ENCODE results near the gene NLE1.
"Not testable (repeated sequence)": the region's sequence is repeated elsewhere in the genome, so short reads cannot be mapped to it uniquely, and the experiment has no call there.

Gene NLE1

DNA sequence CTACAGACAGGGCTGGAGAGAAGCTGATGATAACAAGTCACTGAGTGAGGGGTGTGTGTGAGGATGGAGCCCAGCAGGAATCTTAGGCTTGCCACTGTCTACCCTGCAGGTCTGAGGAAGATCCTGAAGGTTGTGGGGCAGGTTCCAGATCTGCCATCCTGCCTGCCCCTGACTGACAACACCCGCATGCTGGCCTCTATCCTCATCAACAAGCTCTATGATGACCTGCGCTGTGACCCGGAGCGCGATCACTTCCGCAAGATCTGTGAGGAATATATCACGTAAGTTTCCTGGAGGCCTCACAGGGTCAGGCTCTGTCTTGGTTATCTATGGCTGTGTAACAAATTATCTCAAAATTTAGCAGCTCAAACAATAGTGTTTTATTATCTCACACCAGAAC lies 21.8 kb upstream of the NLE1 start:
- no peaks in the 10 kb centered on the region for H3K79me2 ChIP-seq (ENCODE audit: control insufficient read depth, insufficient read depth, low read length, unreplicated experiment)
- no peaks in the 10 kb centered on the region for H3K36me3 ChIP-seq (ENCODE audit: insufficient read depth, low read length)
- H2AFZ ChIP-seq (ENCODE audit: low read length, unreplicated experiment), result no peak overlapping the region
- H3K27me3 ChIP-seq (ENCODE audit: insufficient read depth, low read length), result peaks cover 18% of the 10 kb centered on the region
- no peak overlapping the region for H3K27ac ChIP-seq (ENCODE audit: low read depth, low read length)
- H3K4me3 ChIP-seq (ENCODE audit: low read depth, low read length), result no peak overlapping the region
- no peaks in the 10 kb centered on the region for H3K4me1 ChIP-seq (ENCODE audit: control insufficient read depth, insufficient read depth, low read length, unreplicated experiment)

DNA sequence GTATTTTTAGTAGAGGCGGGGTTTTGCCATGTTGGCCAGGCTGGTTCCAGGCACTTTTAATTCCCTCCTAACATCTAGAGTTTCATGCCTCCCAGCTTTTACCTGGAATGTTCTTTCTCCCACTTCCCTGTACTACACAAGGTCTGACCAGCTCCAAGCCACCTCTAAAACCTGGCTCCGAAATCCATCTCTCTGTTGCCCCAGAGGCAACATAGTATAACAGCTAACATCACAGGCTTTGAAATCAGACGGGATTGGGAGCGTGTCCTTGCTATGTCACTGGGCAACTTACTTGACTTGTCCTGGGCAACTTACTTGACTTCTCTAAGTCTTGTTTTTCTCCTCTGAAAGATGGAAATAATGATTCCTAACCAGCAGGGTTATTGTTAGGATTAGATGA lies 20.7 kb upstream of the NLE1 start:
- Histone ChIP-seq H3K27ac (ENCODE audit: low read depth, low read length) (no peak overlapping the region), H3K36me3 (ENCODE audit: insufficient read depth, low read length) (no peaks in the 10 kb centered on the region), H3K79me2 (ENCODE audit: control insufficient read depth, insufficient read depth, low read length, unreplicated experiment) (no peaks in the 10 kb centered on the region), H3K4me3 (ENCODE audit: low read depth, low read length) (no peak overlapping the region), H2AFZ (ENCODE audit: low read length, unreplicated experiment) (no peak overlapping the region), H3K27me3 (ENCODE audit: insufficient read depth, low read length) (peaks cover 18% of the 10 kb centered on the region), H3K4me1 (ENCODE audit: control insufficient read depth, insufficient read depth, low read length, unreplicated experiment) (no peaks in the 10 kb centered on the region)

DNA sequence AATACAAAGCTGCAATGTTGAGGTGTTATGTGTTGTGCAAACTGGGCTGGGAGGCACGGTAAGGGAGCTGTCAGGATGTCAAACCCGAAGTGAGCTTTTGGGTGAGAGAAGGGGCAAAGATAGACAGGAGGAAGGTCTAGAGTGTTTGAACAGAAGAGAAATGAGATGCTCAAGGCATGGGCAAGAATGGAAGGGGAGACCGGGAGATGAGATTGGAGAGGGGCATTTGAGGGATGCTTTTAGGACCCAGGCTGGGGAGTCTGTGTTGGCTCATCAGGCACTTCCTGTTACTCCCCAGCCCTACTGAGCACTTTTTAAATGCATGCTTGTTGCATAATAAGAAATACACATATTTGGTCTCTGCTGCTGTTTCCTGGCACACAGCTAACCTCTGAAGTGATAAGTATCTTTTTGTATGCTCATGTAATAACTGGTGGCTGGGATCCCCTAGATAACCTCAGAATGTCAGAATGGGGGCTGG lies 19.2 kb upstream of the NLE1 start:
- H3K27ac ChIP-seq (ENCODE audit: low read depth, low read length), result no peak overlapping the region
- H3K4me3 ChIP-seq (ENCODE audit: low read depth, low read length), result no peak overlapping the region
- H2AFZ ChIP-seq (ENCODE audit: low read length, unreplicated experiment), result no peak overlapping the region
- no peaks in the 10 kb centered on the region for H3K36me3 ChIP-seq (ENCODE audit: insufficient read depth, low read length)
- H3K4me1 ChIP-seq (ENCODE audit: control insufficient read depth, insufficient read depth, low read length, unreplicated experiment), result no peaks in the 10 kb centered on the region
- peaks cover 18% of the 10 kb centered on the region for H3K27me3 ChIP-seq (ENCODE audit: insufficient read depth, low read length)
- H3K79me2 ChIP-seq (ENCODE audit: control insufficient read depth, insufficient read depth, low read length, unreplicated experiment), result no peaks in the 10 kb centered on the region

DNA sequence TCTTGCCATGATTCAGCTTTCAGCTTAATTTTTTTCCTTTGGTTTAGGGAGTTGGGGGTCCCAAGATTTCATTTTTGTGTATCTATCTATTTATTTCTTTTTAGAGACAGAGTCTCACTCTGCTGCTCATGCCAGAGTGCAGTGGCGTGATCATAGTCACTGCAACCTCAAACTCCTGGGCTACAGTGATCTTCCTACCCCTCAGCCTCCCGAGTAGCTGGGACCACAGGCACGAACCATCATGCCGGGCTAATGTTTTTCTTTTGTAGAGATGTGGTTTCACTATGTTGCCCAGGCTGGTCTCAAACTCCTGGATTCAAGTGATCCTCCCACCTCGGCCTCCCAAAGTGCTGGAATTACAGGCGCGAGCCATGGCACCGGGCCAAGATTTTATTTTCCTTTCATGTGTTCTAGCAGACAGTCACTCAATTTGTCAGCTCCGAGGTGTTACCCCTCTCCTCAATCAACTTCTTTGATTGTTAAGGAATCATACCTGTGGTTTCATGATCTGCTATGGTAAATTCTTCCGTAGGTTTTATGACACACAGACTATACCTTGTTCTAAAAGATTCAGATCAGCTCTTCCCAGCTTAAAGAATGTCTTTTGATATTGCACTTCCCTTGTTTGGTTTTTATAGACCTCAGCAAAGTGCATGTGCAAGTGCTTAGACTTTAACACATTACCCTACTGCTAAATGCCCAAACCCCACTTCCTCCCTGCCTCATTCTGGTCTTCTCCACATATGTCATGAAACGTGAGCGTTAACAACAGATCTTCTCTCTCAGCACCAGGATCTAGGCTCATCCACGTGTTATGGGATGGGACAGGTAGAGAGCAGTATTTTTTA lies 18.5 kb upstream of the NLE1 start:
- Histone ChIP-seq H2AFZ (ENCODE audit: low read length, unreplicated experiment) (no peak overlapping the region), H3K79me2 (ENCODE audit: control insufficient read depth, insufficient read depth, low read length, unreplicated experiment) (no peaks in the 10 kb centered on the region)

DNA sequence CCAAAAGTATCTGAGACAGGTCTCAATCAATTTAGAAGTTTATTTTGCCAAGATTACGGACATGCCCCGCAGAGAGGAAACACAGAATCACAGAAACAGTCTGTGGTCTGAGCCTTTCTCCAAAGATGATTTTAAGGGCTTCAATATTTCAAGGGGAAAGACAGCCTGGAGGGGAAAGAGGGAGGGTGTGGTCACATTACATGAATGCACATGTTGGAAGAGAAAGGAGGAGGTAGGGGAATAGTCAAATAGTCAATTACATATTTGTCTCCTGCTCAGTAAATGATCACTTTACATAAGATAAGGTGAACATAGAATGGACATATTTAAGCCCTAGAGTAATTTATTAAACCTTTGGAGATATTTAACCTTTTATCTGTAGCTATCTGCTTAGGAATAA lies 17.8 kb upstream of the NLE1 start:
- H3K79me2 ChIP-seq (ENCODE audit: control insufficient read depth, insufficient read depth, low read length, unreplicated experiment), result no peaks in the 10 kb centered on the region
- no peak overlapping the region for H2AFZ ChIP-seq (ENCODE audit: low read length, unreplicated experiment)
- no peaks in the 10 kb centered on the region for H3K36me3 ChIP-seq (ENCODE audit: insufficient read depth, low read length)
- H3K4me3 ChIP-seq (ENCODE audit: low read depth, low read length), result no peak overlapping the region
- H3K27ac ChIP-seq (ENCODE audit: low read depth, low read length), result no peak overlapping the region
- no peaks in the 10 kb centered on the region for H3K4me1 ChIP-seq (ENCODE audit: control insufficient read depth, insufficient read depth, low read length, unreplicated experiment)
- peaks cover 18% of the 10 kb centered on the region for H3K27me3 ChIP-seq (ENCODE audit: insufficient read depth, low read length)

More for the DNA sequence above, 18.5 kb upstream of the NLE1 start:
- Histone ChIP-seq H3K27ac (ENCODE audit: low read depth, low read length) (no peak overlapping the region), H3K27me3 (ENCODE audit: insufficient read depth, low read length) (peaks cover 18% of the 10 kb centered on the region), H3K4me3 (ENCODE audit: low read depth, low read length) (no peak overlapping the region), H3K36me3 (ENCODE audit: insufficient read depth, low read length) (no peaks in the 10 kb centered on the region), H3K4me1 (ENCODE audit: control insufficient read depth, insufficient read depth, low read length, unreplicated experiment) (no peaks in the 10 kb centered on the region)

DNA sequence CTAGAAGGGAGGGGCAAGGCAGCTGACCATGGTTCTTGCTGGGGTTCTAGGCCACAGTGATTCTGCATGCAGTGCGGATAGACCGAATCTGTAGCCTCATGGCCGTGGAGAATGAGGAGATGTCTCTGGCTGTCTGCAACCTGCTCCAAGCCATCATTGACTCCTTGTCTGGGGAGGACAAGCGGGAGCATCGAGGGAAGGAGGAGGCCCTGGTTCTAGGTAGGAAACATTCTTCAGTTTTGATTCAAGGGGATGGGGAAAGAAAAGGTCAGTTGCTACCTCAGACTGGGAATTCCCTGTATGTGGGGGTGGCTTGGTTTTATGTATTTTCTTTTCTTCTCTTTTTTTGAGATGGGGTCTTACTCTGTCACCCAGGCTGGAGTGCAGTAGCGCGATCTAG lies 13.1 kb upstream of the NLE1 start:
- H3K36me3 ChIP-seq (ENCODE audit: insufficient read depth, low read length), result no peaks in the 10 kb centered on the region
- H3K27ac ChIP-seq (ENCODE audit: low read depth, low read length), result no peak overlapping the region
- H3K79me2 ChIP-seq (ENCODE audit: control insufficient read depth, insufficient read depth, low read length, unreplicated experiment), result no peaks in the 10 kb centered on the region
- H3K27me3 ChIP-seq (ENCODE audit: insufficient read depth, low read length), result peaks cover 12% of the 10 kb centered on the region; the same call in 1 of the 2 replicates
- H3K4me3 ChIP-seq (ENCODE audit: low read depth, low read length), result no peak overlapping the region
- H3K4me1 ChIP-seq (ENCODE audit: control insufficient read depth, insufficient read depth, low read length, unreplicated experiment), result no peaks in the 10 kb centered on the region
- no peak overlapping the region for H2AFZ ChIP-seq (ENCODE audit: low read length, unreplicated experiment)

DNA sequence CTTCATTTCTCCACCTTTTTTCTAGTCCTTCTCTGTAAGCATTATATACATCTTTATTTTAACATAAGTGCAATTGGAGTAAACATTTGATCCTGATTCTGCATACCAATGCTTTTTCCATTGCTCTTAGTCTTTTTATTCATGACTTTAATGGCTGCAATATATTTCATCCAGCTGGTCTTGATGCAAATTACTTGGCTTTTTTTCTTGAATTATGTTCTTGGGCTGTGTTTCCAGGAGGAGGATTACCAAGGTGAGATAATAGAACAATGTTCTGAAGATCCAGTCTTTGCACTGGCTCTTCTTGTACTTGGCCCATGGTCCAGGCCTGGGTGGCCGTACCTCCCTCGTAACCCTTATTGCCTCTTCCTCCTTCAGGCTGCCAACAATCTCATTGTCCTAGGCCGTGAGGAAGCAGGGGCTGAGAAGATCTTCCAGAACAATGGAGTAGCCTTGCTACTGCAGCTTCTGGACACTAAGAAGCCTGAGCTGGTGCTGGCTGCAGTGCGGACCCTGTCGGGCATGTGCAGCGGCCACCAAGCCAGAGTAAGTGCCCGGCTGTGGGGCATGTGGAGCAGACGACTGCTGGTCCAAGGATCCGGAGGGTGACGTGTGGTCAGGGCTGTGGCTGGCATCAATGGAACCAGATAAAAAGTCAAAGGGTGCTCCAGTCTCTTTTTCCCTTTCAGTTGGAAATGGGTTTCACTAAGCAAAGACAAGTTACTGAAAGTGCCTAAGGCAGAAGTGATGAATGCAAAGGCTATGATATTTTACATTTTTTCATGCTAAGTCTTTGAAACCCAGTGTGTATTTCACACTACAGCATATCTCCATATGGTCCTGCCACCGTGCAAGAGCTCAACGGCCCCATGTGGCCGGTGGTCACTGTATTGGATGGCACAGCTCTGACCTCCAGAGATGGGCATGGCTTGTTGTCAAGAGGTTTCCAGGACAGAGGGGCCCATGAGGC lies 12.4 kb upstream of the NLE1 start:
- peaks cover 11% of the 10 kb centered on the region; the same call in 1 of the 2 replicates for H3K27me3 ChIP-seq (ENCODE audit: insufficient read depth, low read length)
- no peak overlapping the region for H2AFZ ChIP-seq (ENCODE audit: low read length, unreplicated experiment)
- no peak overlapping the region for H3K27ac ChIP-seq (ENCODE audit: low read depth, low read length)
- no peaks in the 10 kb centered on the region for H3K4me1 ChIP-seq (ENCODE audit: control insufficient read depth, insufficient read depth, low read length, unreplicated experiment)
- no peaks in the 10 kb centered on the region for H3K36me3 ChIP-seq (ENCODE audit: insufficient read depth, low read length)
- no peaks in the 10 kb centered on the region for H3K79me2 ChIP-seq (ENCODE audit: control insufficient read depth, insufficient read depth, low read length, unreplicated experiment)
- no peak overlapping the region for H3K4me3 ChIP-seq (ENCODE audit: low read depth, low read length)

DNA sequence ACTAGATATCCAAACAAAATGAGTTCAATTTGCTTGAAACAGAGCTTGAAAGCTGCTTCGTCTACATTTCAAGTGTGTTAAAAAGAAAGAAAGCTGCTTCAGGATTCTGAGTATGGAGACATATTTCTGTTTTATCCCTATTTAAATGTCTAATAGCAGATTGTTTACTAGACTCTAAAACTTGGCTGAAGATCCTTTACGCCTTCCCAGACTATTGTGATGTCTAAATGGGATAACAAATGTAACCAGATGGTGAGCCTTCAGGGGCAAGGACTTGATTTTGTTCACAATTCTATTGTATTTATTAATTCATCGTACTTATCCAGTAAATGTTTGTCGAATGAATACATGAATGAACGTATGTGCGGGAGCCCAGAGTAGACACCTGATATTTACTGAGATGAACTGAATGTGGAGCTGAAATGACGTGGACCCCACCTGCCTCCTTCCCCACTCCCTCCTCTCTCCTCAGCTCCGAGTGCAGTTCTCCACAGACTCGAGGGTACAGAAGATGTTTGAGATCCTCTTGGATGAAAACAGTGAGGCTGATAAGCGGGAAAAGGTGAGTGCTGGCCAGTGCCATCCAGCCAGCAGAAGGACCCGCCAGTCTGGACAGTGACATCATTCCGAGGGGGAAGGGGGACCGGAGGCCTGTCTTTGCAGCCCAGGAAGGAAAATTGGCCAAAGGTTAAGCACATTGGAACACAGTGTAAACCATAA lies 10.5 kb upstream of the NLE1 start:
- Histone ChIP-seq H3K4me3 (ENCODE audit: low read depth, low read length) (no peak overlapping the region), H3K79me2 (ENCODE audit: control insufficient read depth, insufficient read depth, low read length, unreplicated experiment) (no peaks in the 10 kb centered on the region), H2AFZ (ENCODE audit: low read length, unreplicated experiment) (no peak overlapping the region), H3K27ac (ENCODE audit: low read depth, low read length) (no peak overlapping the region), H3K27me3 (ENCODE audit: insufficient read depth, low read length) (peaks cover 8% of the 10 kb centered on the region; the same call in 1 of the 2 replicates), H3K4me1 (ENCODE audit: control insufficient read depth, insufficient read depth, low read length, unreplicated experiment) (no peaks in the 10 kb centered on the region), H3K36me3 (ENCODE audit: insufficient read depth, low read length) (no peaks in the 10 kb centered on the region)

DNA sequence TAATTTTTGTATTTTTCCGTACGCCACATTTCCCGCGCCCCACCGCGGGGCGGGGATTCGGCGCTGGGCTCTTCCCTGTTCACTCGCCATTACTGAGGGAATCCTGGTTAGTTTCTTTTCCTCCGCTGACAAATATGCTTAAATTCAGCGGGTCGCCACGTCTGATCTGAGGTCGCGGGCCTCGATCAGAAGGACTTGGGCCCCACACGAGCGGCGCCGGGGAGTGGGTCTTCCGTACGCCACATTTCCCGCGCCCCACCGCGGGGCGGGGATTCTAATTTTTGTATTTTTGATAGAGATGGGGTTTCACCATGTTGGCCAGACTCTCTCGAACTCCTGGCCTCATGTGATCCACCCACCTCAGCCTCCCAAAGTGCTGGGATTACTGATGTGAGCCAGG lies 9.0 kb upstream of the NLE1 start:
- H2AFZ ChIP-seq (ENCODE audit: low read length, unreplicated experiment), result not testable (repeated sequence)

DNA sequence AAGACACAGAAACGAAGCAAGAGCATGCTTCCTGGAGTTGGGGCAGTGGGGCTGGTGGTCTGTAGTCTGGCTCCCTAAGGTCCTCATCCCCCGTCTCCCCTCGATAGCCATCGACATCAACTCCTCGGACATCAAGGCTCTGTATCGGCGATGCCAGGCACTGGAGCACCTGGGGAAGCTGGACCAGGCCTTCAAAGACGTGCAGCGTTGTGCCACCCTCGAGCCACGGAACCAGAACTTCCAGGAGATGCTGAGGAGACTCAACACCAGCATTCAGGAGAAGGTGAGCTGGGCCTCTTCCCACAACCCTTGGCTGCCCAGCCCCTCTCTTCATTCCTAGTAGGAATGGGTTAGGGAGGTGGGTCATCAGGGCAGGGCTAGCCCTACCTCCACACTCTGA lies 7.8 kb upstream of the NLE1 start:
- H3K27me3 ChIP-seq (ENCODE audit: insufficient read depth, low read length), result peaks cover 17% of the 10 kb centered on the region; the same call in 1 of the 2 replicates
- no peaks in the 10 kb centered on the region for H3K79me2 ChIP-seq (ENCODE audit: control insufficient read depth, insufficient read depth, low read length, unreplicated experiment)
- no peak overlapping the region for H3K4me3 ChIP-seq (ENCODE audit: low read depth, low read length)
- H3K4me1 ChIP-seq (ENCODE audit: control insufficient read depth, insufficient read depth, low read length, unreplicated experiment), result no peaks in the 10 kb centered on the region
- no peak overlapping the region for H3K27ac ChIP-seq (ENCODE audit: low read depth, low read length)
- H2AFZ ChIP-seq (ENCODE audit: low read length, unreplicated experiment), result no peak overlapping the region
- H3K36me3 ChIP-seq (ENCODE audit: insufficient read depth, low read length), result no peaks in the 10 kb centered on the region

More for the DNA sequence above, 9.0 kb upstream of the NLE1 start:
- H3K4me3 ChIP-seq (ENCODE audit: low read depth, low read length); H3K27ac ChIP-seq (ENCODE audit: low read depth, low read length); H3K4me1 ChIP-seq (ENCODE audit: control insufficient read depth, insufficient read depth, low read length, unreplicated experiment); H3K79me2 ChIP-seq (ENCODE audit: control insufficient read depth, insufficient read depth, low read length, unreplicated experiment); H3K36me3 ChIP-seq (ENCODE audit: insufficient read depth, low read length): not testable (repeated sequence)
- peaks cover 17% of the 10 kb centered on the region; the same call in 1 of the 2 replicates for H3K27me3 ChIP-seq (ENCODE audit: insufficient read depth, low read length)
